Activated CD8-positive, alpha-beta memory T cell treated with anti-CD3 and anti-CD28 coated beads, Interleukin-2, amount 10 ng/mL, durations not matched to agents 7 days and 5 days (primary cell): ENCODE results near the gene TAP1. TPM values are rescaled to one million over a fixed set of nuclear protein-coding genes. Genes with fewer than 3 reads are reported as not detected.

Experiments used
- ATAC-seq: fragments of 150-1000 bp; cut with Tn5 transposase; one replicate; pipeline ENCODE4 v1.10.0; 2021; ENCODE audit warnings: moderate library complexity
- CTCF ChIA-PET: fragments of 350-600 bp; sonication (Branson Sonifier 250); formaldehyde crosslinking; loops from one replicate; lab custom pipeline; 2021; ENCODE audit warnings: antibody characterized with exemption; lab: Charles Lee
- DNase-seq: peaks from one replicate; pipeline ENCODE4 v3.0.0-alpha.2; 2020
- H3K27ac Mint-ChIP-seq: one replicate; pipeline ENCODE4 v1.8.0; 2021; ENCODE audit warnings: mild to moderate bottlenecking, mixed read lengths
- H3K27me3 Mint-ChIP-seq: one replicate; pipeline ENCODE4 v1.8.0; 2021; ENCODE audit warnings: mixed read lengths
- H3K36me3 Mint-ChIP-seq: one replicate; pipeline ENCODE4 v1.8.0; 2021; ENCODE audit warnings: mild to moderate bottlenecking, mixed read lengths
- H3K4me1 Mint-ChIP-seq: one replicate; pipeline ENCODE4 v1.8.0; 2021; ENCODE audit warnings: mixed read lengths
- H3K4me3 Mint-ChIP-seq: one replicate; pipeline ENCODE4 v1.8.0; 2021; ENCODE audit warnings: mild to moderate bottlenecking, moderate library complexity, mixed read lengths
- H3K9me3 Mint-ChIP-seq: one replicate; pipeline ENCODE4 v1.8.0; 2022; ENCODE audit warnings: low read depth, mixed read lengths
- total RNA-seq, 2 experiments: library from RNA; stranded (reverse); gene quantifications; one replicate each; pipeline ENCODE4 v1.2.3, GENCODE V29; 2021

TAP1 gene
- total RNA-seq, 2 experiments from 2014 or later, result 407 to 417 TPM

- CTCF ChIA-PET, result interaction anchor here (1.5 to 11.5 kb wide), 6 partner anchors 11 to 128 kb away, joined by 3 to 289 read pairs (median 10); partner anchors contain the start of genes PSMB9 and TAP1
- H3K4me3 Mint-ChIP-seq, result peak within 1 kb of the TSS; percentile 86
- no peaks in the 10 kb centered on the region for H3K27me3 Mint-ChIP-seq
- peaks cover 86% of the 10 kb centered on the region for H3K36me3 Mint-ChIP-seq
- DNase-seq (peak; percentile 100), ATAC-seq (peak; percentile 74)
- H3K4me1 Mint-ChIP-seq, result peaks cover 64% of the 10 kb centered on the region
- H3K27ac Mint-ChIP-seq, result peak within 1 kb of the TSS; percentile 95
- H3K9me3 Mint-ChIP-seq, result no peaks in the 10 kb centered on the region
Measured at GRCh38 chr6:32843979-32844838, 9.3 kb downstream of the TAP1 start, which contains the start of gene PSMB8. Gene PSMB8 (minus strand): TSS chr6:32844047. CDS start chr6:32843996, 51 bp downstream.

GRCh38 chr6:32843331-32843978, 10.0 kb downstream of the TAP1 start:
- H3K4me1 Mint-ChIP-seq, result peaks cover 61% of the 10 kb centered on the region
- no peaks in the 10 kb centered on the region for H3K9me3 Mint-ChIP-seq
- CTCF ChIA-PET, result interaction anchor here (1.5 to 11.5 kb wide), 5 partner anchors 7 to 141 kb away, joined by 5 to 318 read pairs (median 85); partner anchors contain the start of genes PSMB9 and TAP1
- DNase-seq, result no peak
- peak overlapping the region; percentile 95 for H3K27ac Mint-ChIP-seq
- H3K36me3 Mint-ChIP-seq, result peaks cover 78% of the 10 kb centered on the region
- no peaks in the 10 kb centered on the region for H3K27me3 Mint-ChIP-seq
- peak overlapping the region; percentile 86 for H3K4me3 Mint-ChIP-seq
- ATAC-seq, result no peak

- peaks cover 70% of the 10 kb centered on the region for H3K36me3 Mint-ChIP-seq
- CTCF ChIA-PET, result interaction anchor here (1.5 to 11.5 kb wide), 5 partner anchors 8 to 142 kb away, joined by 5 to 318 read pairs (median 62); partner anchors contain the start of genes BRD2, PSMB9 and TAP1
- no peaks in the 10 kb centered on the region for H3K27me3 Mint-ChIP-seq
- peaks cover 53% of the 10 kb centered on the region for H3K4me1 Mint-ChIP-seq
- ATAC-seq, result no peak
- peak overlapping the region; percentile 95 for H3K27ac Mint-ChIP-seq
- no peak for DNase-seq
- no peaks in the 10 kb centered on the region for H3K9me3 Mint-ChIP-seq
- H3K4me3 Mint-ChIP-seq, result peak overlapping the region; percentile 86
Measured at GRCh38 chr6:32842690-32843089, 10.8 kb downstream of the TAP1 start.

- Mint-ChIP-seq H3K27ac (peak overlapping the region; percentile 95), H3K9me3 (no peaks in the 10 kb centered on the region), H3K4me1 (peaks cover 52% of the 10 kb centered on the region), H3K4me3 (peak overlapping the region; percentile 86), H3K27me3 (no peaks in the 10 kb centered on the region), H3K36me3 (peaks cover 70% of the 10 kb centered on the region)
- DNase-seq (no peak), ATAC-seq (no peak)
- CTCF ChIA-PET, result interaction anchor here (1.5 to 11.5 kb wide), 5 partner anchors 8 to 142 kb away, joined by 5 to 318 read pairs (median 62); partner anchors contain the start of genes BRD2, PSMB9 and TAP1
Measured at GRCh38 chr6:32842021-32842650, 11.4 kb downstream of the TAP1 start.

GRCh38 chr6:32840604-32841246, 12.8 kb downstream of the TAP1 start:
- no peaks in the 10 kb centered on the region for H3K9me3 Mint-ChIP-seq
- ATAC-seq (peak; percentile 3), DNase-seq (peak; percentile 87)
- peaks cover 71% of the 10 kb centered on the region for H3K36me3 Mint-ChIP-seq
- peak overlapping the region; percentile 95 for H3K27ac Mint-ChIP-seq
- H3K4me3 Mint-ChIP-seq, result peak overlapping the region; percentile 86
- CTCF ChIA-PET, result interaction anchor here (0.9 to 11.5 kb wide), 7 partner anchors 10 to 143 kb away, joined by 3 to 318 read pairs (median 17); partner anchors contain the start of genes BRD2, PSMB9 and TAP1
- H3K4me1 Mint-ChIP-seq, result peaks cover 58% of the 10 kb centered on the region
- no peaks in the 10 kb centered on the region for H3K27me3 Mint-ChIP-seq

GRCh38 chr6:32839356-32839755, 14.1 kb downstream of the TAP1 start:
- H3K27ac Mint-ChIP-seq, result peak overlapping the region; percentile 95
- H3K9me3 Mint-ChIP-seq, result no peaks in the 10 kb centered on the region
- H3K36me3 Mint-ChIP-seq, result peaks cover 71% of the 10 kb centered on the region
- H3K27me3 Mint-ChIP-seq, result no peaks in the 10 kb centered on the region
- no peak for DNase-seq
- peaks cover 67% of the 10 kb centered on the region for H3K4me1 Mint-ChIP-seq
- CTCF ChIA-PET, result interaction anchor here (1.0 to 11.5 kb wide), 22 partner anchors 11 to 660 kb away, joined by 3 to 318 read pairs (median 8); partner anchors contain the start of genes BRD2, HLA-DMA, PSMB9 and TAP1
- no peak for ATAC-seq
- no peak overlapping the region for H3K4me3 Mint-ChIP-seq

- CTCF ChIA-PET, result interaction anchor here (0.6 to 11.5 kb wide), 41 partner anchors 10 to 659 kb away, joined by 3 to 318 read pairs (median 5); partner anchors contain the start of genes BRD2, HLA-DMA, HLA-DPB1 and PSMB9
- H3K9me3 Mint-ChIP-seq, result no peaks in the 10 kb centered on the region
- H3K36me3 Mint-ChIP-seq, result peaks cover 77% of the 10 kb centered on the region
- H3K4me3 Mint-ChIP-seq, result peak within 1 kb of the TSS; percentile 94
- DNase-seq, result peak; percentile 98
- H3K27ac Mint-ChIP-seq, result peak within 1 kb of the TSS; percentile 95
- peak; percentile 82 for ATAC-seq
- H3K27me3 Mint-ChIP-seq, result no peaks in the 10 kb centered on the region
- peaks cover 77% of the 10 kb centered on the region for H3K4me1 Mint-ChIP-seq
Measured at GRCh38 chr6:32838114-32838958, 15.2 kb downstream of the TAP1 start, which contains the start of gene TAP2. Gene TAP2 (minus strand): TSS chr6:32838739. CDS start chr6:32838233, 506 bp downstream.

- ATAC-seq, result no peak
- Mint-ChIP-seq H3K27me3 (no peaks in the 10 kb centered on the region), H3K4me3 (peak overlapping the region; percentile 94), H3K27ac (peak overlapping the region; percentile 95), H3K4me1 (peaks cover 83% of the 10 kb centered on the region), H3K9me3 (no peaks in the 10 kb centered on the region), H3K36me3 (peaks cover 77% of the 10 kb centered on the region)
- no peak for DNase-seq
- CTCF ChIA-PET, result interaction anchor here (0.8 to 11.5 kb wide), 29 partner anchors 9 to 642 kb away, joined by 3 to 318 read pairs (median 6); partner anchors contain the start of genes BRD2, HLA-DMA, HLA-DPB1 and PSMB9
Measured at GRCh38 chr6:32837651-32838113, 15.8 kb downstream of the TAP1 start.

- Mint-ChIP-seq H3K27me3 (no peaks in the 10 kb centered on the region), H3K4me3 (peak overlapping the region; percentile 94), H3K9me3 (no peaks in the 10 kb centered on the region), H3K27ac (peak overlapping the region; percentile 95), H3K4me1 (peaks cover 85% of the 10 kb centered on the region), H3K36me3 (peaks cover 74% of the 10 kb centered on the region)
- CTCF ChIA-PET, result interaction anchor here (0.8 to 11.5 kb wide), 4 partner anchors 9 to 43 kb away, joined by 3 to 318 read pairs (median 154); partner anchors contain the start of genes PSMB9 and TAP1
- no peak for ATAC-seq
- no peak for DNase-seq
Measured at GRCh38 chr6:32836873-32837272, 16.6 kb downstream of the TAP1 start.

- no peaks in the 10 kb centered on the region for H3K27me3 Mint-ChIP-seq
- H3K4me3 Mint-ChIP-seq, result peak overlapping the region; percentile 34
- peaks cover 80% of the 10 kb centered on the region for H3K4me1 Mint-ChIP-seq
- DNase-seq (no peak), ATAC-seq (no peak)
- peak overlapping the region; percentile 26 for H3K27ac Mint-ChIP-seq
- peaks cover 75% of the 10 kb centered on the region for H3K36me3 Mint-ChIP-seq
- H3K9me3 Mint-ChIP-seq, result no peaks in the 10 kb centered on the region
- CTCF ChIA-PET, result interaction anchor here (0.6 to 3.1 kb wide), 3 partner anchors 33 to 149 kb away, joined by 3 to 16 read pairs (median 3); no protein-coding TSS in a partner anchor
Measured at GRCh38 chr6:32835167-32835893, 18.2 kb downstream of the TAP1 start.
